ENCODE measurements around the gene TRMT1.

TRMT1 gene

GRCh38 chr19:13122275-13122878, 5.8 kb upstream of the TRMT1 start:
- DNase-seq (no peak), ATAC-seq (replicated peaks) (no peak)
- Mint-ChIP-seq H3K4me1 (peaks cover 39 to 59% of the 10 kb centered on the region in 2 donors), H3K27me3 (no peaks in the 10 kb centered on the region), H3K36me3 (peaks cover 14 to 35% of the 10 kb centered on the region in 2 donors), H3K4me3 (peak overlapping the region in 1 of 2 donors; percentile 26), H3K27ac (peak overlapping the region; percentile 77), H3K9me3 (no peaks in the 10 kb centered on the region)

DNA sequence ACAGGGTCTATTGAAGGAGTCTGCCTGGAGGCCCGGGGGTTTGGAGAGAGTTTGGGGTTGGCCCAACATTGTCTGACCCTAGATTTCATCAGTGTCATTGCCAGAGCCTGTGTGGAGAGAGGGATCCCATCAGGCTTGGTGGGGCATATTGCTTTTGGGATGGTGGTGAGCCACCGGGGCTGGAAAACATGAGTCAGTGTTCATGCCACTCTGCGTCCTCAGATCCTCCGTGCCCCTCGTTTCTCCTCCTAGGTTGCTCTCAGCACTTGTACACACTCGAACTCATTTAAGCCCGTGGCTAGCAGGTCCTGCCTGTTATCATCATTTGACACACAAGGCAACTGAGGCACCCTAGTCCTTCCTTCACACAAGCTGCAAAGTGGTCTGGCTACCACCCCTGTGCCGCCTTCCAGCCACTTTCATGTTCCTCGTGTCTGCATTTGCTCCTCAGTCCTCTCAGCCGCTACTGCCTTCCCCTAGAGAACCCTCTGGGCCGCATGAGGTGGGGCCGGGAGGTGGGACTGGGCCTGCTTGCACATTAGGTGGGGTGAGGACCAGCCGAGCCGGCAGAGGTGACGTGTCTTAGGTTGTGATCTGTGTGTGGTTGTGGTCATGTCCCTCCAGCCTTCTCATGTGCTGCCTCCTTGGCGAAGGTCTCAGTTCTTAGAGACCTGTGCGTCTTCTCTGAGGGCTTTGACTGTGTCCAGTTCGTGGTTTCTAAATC, 5.2 kb upstream of the TRMT1 start:
- peaks cover 41 to 66% of the 10 kb centered on the region in 2 donors for H3K4me1 Mint-ChIP-seq
- no peak for DNase-seq
- no peak overlapping the region for H3K4me3 Mint-ChIP-seq
- ATAC-seq (replicated peaks) = no peak
- H3K27ac Mint-ChIP-seq = peak overlapping the region; percentile 77
- no peaks in the 10 kb centered on the region for H3K27me3 Mint-ChIP-seq
- peaks cover 12 to 35% of the 10 kb centered on the region in 2 donors for H3K36me3 Mint-ChIP-seq
- H3K9me3 Mint-ChIP-seq = no peaks in the 10 kb centered on the region

DNA sequence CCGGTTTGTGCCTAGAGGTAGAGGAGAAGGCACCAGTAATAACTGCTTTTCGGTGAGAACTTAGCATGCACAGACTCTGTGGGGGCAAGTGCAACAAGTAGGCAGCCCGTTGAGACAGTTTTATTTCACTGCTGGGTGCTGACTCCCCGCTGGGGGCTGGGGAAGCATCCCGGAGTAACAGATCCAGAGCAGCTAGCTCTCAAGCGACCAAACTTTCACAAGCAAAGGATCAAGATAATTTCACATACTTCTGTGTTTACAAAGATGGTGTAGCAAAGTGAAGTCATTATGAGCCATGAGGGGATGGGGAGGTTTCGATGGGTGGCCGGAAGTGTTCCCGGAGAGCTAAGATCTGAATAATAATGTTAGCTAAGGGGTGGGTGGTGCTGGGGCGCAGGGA, 4.3 kb upstream of the TRMT1 start:
- peaks cover 12 to 39% of the 10 kb centered on the region in 2 donors for H3K36me3 Mint-ChIP-seq
- H3K27me3 Mint-ChIP-seq = no peaks in the 10 kb centered on the region
- no peak overlapping the region for H3K4me3 Mint-ChIP-seq
- ATAC-seq (replicated peaks) (no peak), DNase-seq (no peak)
- H3K9me3 Mint-ChIP-seq = no peaks in the 10 kb centered on the region
- H3K4me1 Mint-ChIP-seq = peaks cover 41 to 74% of the 10 kb centered on the region in 2 donors
- H3K27ac Mint-ChIP-seq = peak overlapping the region; percentile 81

DNA sequence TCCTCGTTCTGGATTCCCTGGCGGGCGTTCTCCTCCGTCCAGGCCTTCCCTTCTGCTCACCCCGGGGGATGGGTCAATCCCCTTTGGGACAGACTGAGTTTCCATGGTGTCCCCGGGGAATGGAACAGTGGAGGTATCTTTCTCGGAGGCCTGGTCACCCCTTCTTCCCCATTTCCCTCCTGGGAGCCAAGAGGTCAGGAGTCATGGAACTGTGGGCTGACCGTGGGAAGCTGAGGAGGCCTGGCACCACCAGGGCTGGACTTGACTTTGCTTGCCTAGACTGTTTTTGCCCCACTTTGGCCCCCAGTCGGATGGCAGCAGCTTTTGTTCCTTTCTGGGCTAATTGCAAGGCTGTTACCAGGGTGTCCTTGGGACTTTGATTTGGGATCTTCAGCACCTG, 3.5 kb upstream of the TRMT1 start:
- Mint-ChIP-seq H3K36me3 (peaks cover 16 to 47% of the 10 kb centered on the region in 2 donors), H3K4me1 (peaks cover 45 to 82% of the 10 kb centered on the region in 2 donors), H3K27me3 (no peaks in the 10 kb centered on the region), H3K4me3 (peak overlapping the region; percentile 84), H3K27ac (peak overlapping the region; percentile 56), H3K9me3 (no peaks in the 10 kb centered on the region)
- ATAC-seq (replicated peaks) (no peak), DNase-seq (no peak)

DNA sequence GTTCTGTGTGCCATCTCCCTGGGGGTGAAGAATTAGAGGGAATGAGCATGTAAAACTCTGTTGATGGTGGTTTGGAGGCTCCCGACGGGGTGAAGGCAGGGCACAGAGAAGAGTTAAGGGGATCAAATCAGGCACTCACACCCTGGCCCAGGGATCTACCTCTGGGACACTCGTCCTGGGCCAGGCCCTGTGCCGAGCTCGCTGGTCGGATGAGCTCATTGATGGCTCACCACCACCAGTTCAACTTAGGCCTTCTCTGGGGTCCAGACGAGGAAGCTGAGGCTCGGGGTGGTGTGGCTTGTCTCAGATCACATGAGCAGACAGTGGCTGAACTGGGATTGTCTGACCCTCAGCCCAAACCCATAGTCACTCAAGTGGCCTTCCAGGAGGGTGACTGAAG, 3.1 kb upstream of the TRMT1 start:
- H3K36me3 Mint-ChIP-seq = peaks cover 16 to 48% of the 10 kb centered on the region in 2 donors
- H3K4me1 Mint-ChIP-seq = peaks cover 45 to 84% of the 10 kb centered on the region in 2 donors
- peak overlapping the region; percentile 37 for H3K27ac Mint-ChIP-seq
- H3K27me3 Mint-ChIP-seq = no peaks in the 10 kb centered on the region
- DNase-seq = no peak
- ATAC-seq (replicated peaks) = no peak
- no peaks in the 10 kb centered on the region for H3K9me3 Mint-ChIP-seq
- peak overlapping the region; percentile 84 for H3K4me3 Mint-ChIP-seq

DNA sequence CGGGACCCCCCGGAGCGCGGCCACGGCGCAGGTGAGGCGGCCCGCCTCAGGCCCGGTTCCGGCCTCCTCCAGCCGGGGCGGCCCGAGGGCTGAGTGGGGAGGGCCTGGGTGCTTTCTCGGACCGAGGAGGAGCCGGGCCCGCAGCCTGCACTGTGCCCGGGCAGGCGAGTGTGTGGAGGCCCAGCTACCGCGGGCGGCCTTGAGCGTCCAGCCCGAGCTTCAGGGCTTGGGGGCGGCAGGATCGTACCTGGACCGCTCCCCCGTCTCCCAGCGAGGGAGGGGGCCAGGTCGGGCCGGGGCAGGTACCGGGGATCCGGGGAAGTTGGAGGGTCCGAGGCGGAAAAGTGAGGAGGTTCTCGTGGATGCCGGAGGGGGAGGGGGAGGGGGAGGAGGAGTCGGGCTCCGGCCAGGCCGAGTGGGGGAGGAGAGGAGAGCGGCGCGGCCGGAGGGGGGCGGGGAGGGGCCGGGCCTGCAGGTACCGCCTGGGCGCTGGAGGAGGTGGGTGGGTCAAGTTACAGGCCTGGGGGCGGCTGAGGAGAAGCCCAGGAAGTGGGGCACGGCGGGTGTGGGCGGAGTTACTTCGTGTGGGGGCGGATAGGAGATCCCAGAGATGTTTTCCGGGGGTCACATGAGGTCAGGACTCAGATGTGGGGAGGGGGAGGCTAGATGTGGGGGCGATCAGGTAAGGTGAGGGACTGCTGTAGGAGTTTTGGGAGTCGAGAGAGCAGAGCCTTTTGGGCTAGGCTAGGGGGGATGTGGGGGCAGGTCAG, 2.1 kb upstream of the TRMT1 start:
- H3K4me1 Mint-ChIP-seq = peaks cover 45 to 89% of the 10 kb centered on the region in 2 donors
- peaks cover 13 to 52% of the 10 kb centered on the region in 2 donors for H3K36me3 Mint-ChIP-seq
- peak; percentile 6 to 14 for ATAC-seq (replicated peaks)
- peak overlapping the region; percentile 81 for H3K27ac Mint-ChIP-seq
- peak overlapping the region; percentile 84 for H3K4me3 Mint-ChIP-seq
- DNase-seq = peak; percentile 30
- no peaks in the 10 kb centered on the region for H3K27me3 Mint-ChIP-seq
- H3K9me3 Mint-ChIP-seq = no peaks in the 10 kb centered on the region

GRCh38 chr19:13117772-13118423, 1.4 kb upstream of the TRMT1 start, which contains the start of gene NACC1:
Gene NACC1, plus strand, starts transcription at chr19:13118264. Its CDS starts 16,944 bp downstream, at chr19:13135208.
- Mint-ChIP-seq H3K36me3 (peaks cover 16 to 47% of the 10 kb centered on the region in 2 donors), H3K27me3 (no peaks in the 10 kb centered on the region), H3K9me3 (no peaks in the 10 kb centered on the region), H3K27ac (peak within 1 kb of the TSS; percentile 98), H3K4me3 (peak within 1 kb of the TSS; percentile 97 to 99), H3K4me1 (peaks cover 41 to 84% of the 10 kb centered on the region in 2 donors)
- DNase-seq (peak; percentile 92), ATAC-seq (replicated peaks) (peak; percentile 81 to 85)

- Mint-ChIP-seq H3K27me3 (no peaks in the 10 kb centered on the region), H3K36me3 (peaks cover 21 to 47% of the 10 kb centered on the region in 2 donors), H3K9me3 (no peaks in the 10 kb centered on the region), H3K27ac (peak overlapping the region; percentile 98), H3K4me1 (peaks cover 37 to 82% of the 10 kb centered on the region in 2 donors), H3K4me3 (peak overlapping the region; percentile 97 to 99)
- DNase-seq (no peak), ATAC-seq (replicated peaks) (peak; percentile 12 to 15)
Observed at GRCh38 chr19:13117176-13117771, 734 bp upstream of the TRMT1 start.

GRCh38 chr19:13115936-13116281, 631 bp downstream of the TRMT1 start:
- peaks cover 25 to 69% of the 10 kb centered on the region in 2 donors for H3K4me1 Mint-ChIP-seq

GRCh38 chr19:13112555-13112954, 4.0 kb downstream of the TRMT1 start:
- Mint-ChIP-seq H3K27me3 (no peaks in the 10 kb centered on the region), H3K36me3 (peaks cover 26 to 44% of the 10 kb centered on the region in 2 donors), H3K4me3 (no peak overlapping the region), H3K9me3 (no peaks in the 10 kb centered on the region), H3K4me1 (peaks cover 14 to 53% of the 10 kb centered on the region in 2 donors), H3K27ac (no peak overlapping the region)
- DNase-seq (no peak), ATAC-seq (replicated peaks) (no peak)

More at GRCh38 chr19:13115936-13116281, 631 bp downstream of the TRMT1 start:
- H3K36me3 Mint-ChIP-seq = peaks cover 16 to 41% of the 10 kb centered on the region in 2 donors
- H3K27me3 Mint-ChIP-seq = no peaks in the 10 kb centered on the region
- DNase-seq (no peak), ATAC-seq (replicated peaks) (no peak)
- H3K4me3 Mint-ChIP-seq = peak overlapping the region; percentile 97 to 99
- H3K9me3 Mint-ChIP-seq = no peaks in the 10 kb centered on the region
- peak overlapping the region; percentile 98 for H3K27ac Mint-ChIP-seq

- DNase-seq = no peak
- H3K27ac Mint-ChIP-seq = no peak overlapping the region
- H3K27me3 Mint-ChIP-seq = no peaks in the 10 kb centered on the region
- ATAC-seq (replicated peaks) = no peak
- H3K9me3 Mint-ChIP-seq = no peaks in the 10 kb centered on the region
- peaks cover 11 to 48% of the 10 kb centered on the region in 2 donors for H3K4me1 Mint-ChIP-seq
- H3K4me3 Mint-ChIP-seq = peak overlapping the region in 1 of 2 donors; percentile 21
- peaks cover 29 to 44% of the 10 kb centered on the region in 2 donors for H3K36me3 Mint-ChIP-seq
Observed at GRCh38 chr19:13110099-13110610, 6.4 kb downstream of the TRMT1 start.

DNA sequence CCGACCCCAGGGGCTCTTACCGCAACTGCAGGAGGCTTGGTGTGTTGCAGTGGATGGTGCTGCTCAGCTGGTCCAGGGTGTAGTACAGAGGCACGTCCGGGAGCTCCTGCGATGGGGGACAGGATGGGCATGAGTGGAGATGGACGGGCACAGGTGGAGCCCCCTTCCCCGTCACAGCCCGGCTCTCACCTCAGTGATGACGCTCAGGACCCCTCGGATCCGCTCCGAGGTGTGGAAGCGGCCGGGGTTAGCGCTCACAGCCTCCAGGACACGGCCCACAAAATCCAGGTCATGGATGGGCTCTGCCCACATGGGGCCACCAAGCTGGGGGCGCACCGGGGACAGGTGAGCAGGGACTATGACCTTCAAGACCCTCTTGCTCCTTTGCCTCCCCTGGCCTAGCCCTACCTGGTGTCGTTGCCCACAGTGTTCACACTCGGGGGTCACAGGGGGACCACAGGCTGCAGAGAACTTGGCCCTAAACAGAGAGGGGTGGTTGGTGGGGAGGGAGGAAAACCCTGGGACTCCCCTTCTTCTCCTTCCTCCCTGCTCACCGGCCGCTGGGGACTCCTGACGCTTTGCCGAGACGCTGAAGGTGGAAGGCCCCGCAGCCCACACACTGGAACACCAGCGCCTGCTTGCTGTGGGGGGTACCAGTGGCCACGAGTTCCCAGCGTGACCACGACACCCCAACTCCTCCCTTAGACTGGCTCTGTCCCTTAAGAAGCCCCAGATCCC, 7.0 kb downstream of the TRMT1 start:
- Mint-ChIP-seq H3K27ac (no peak overlapping the region), H3K27me3 (no peaks in the 10 kb centered on the region), H3K9me3 (no peaks in the 10 kb centered on the region), H3K4me3 (no peak overlapping the region), H3K36me3 (peaks cover 31 to 46% of the 10 kb centered on the region in 2 donors), H3K4me1 (peaks cover 15 to 50% of the 10 kb centered on the region in 2 donors)
- no peak for ATAC-seq (replicated peaks)
- no peak for DNase-seq
